SK-N-MC (cell line): ENCODE measurements around the gene NFKB2.
A peak's percentile ranks its signal among the peaks of the same experiment; 100 is the strongest.

Experiments
- DNase-seq: peaks from one replicate; pipeline ENCODE4 v3.0.0-alpha.2; 2011; ENCODE audit warnings: low read depth, low spot score
- H3K27ac ChIP-seq: fragments of 200-600 bp; sonication (generic); 2 replicates; pipeline ENCODE4 v1.5.1; 2016; ENCODE audit warnings: mixed run types
- H3K36me3 ChIP-seq: fragments of 200-600 bp; sonication (generic); 2 replicates; pipeline ENCODE4 v1.6.1; 2017; ENCODE audit warnings: antibody characterized with exemption, low read length, mixed read lengths; ENCODE audit not compliant: insufficient read depth
- H3K4me3 ChIP-seq: fragments of 200-600 bp; sonication (generic); 2 replicates; pipeline ENCODE4 v1.5.1; 2016
- H3K9ac ChIP-seq: fragments of 200-600 bp; sonication (generic); 2 replicates; pipeline ENCODE4 v1.8.0; 2017; ENCODE audit warnings: mixed run types, mixed read lengths; ENCODE audit not compliant: insufficient read length
- H3K9me3 ChIP-seq: fragments of 200-600 bp; sonication (generic); 2 replicates; pipeline ENCODE4 v1.6.1; 2017; ENCODE audit warnings: low read depth, mild to moderate bottlenecking, antibody characterized with exemption, low read length, moderate library complexity, mixed read lengths
- EZH2 ChIP-seq: fragments of 200-600 bp; sonication (generic); IDR thresholded peaks from one replicate; pipeline ENCODE4 v1.6.1; 2017; ENCODE audit warnings: antibody characterized with exemption
- FOXP2 ChIP-seq: optimal IDR thresholded peaks from 2 replicates; pipeline ENCODE3; 2011; ENCODE audit warnings: mild to moderate bottlenecking, moderate library complexity; ENCODE audit not compliant: insufficient read depth; ENCODE audit errors: extremely low read length, control extremely low read depth
- POLR2AphosphoS5 ChIP-seq: IDR thresholded peaks from 2 replicates; pipeline ENCODE4 v1.6.1; 2012; ENCODE audit warnings: mild to moderate bottlenecking, low read depth, low read length, borderline replicate concordance

NFKB2 gene

GRCh38 chr10:102395400-102396316 lies at the start of gene NFKB2:
TSS of gene NFKB2 (plus strand) at chr10:102395705. CDS start at chr10:102395960, 255 bp downstream.
- Histone ChIP-seq H3K9me3 (no peaks in the 10 kb centered on the region), H3K4me3 (peak within 1 kb of the TSS; percentile 82), H3K27ac (no peak within 1 kb of the TSS), H3K9ac (no peak within 1 kb of the TSS), H3K36me3 (no peaks in the 10 kb centered on the region)
- DNase-seq: no peak
- no peak for TF ChIP-seq FOXP2
- TF ChIP-seq POLR2AphosphoS5: no peak
- TF ChIP-seq EZH2: no peak

- Histone ChIP-seq H3K27ac (no peak overlapping the region), H3K9ac (no peak overlapping the region), H3K36me3 (no peaks in the 10 kb centered on the region; the same call in 1 of the 2 replicates), H3K9me3 (no peaks in the 10 kb centered on the region), H3K4me3 (no peak overlapping the region)
- no peak for DNase-seq
- TF ChIP-seq POLR2AphosphoS5 (no peak), FOXP2 (no peak), EZH2 (no peak)
Observed at GRCh38 chr10:102347236-102347828, 48.2 kb upstream of the NFKB2 start.

- no peak for TF ChIP-seq EZH2
- no peak for TF ChIP-seq POLR2AphosphoS5
- TF ChIP-seq FOXP2: no peak
- H3K27ac ChIP-seq: no peak overlapping the region
- no peaks in the 10 kb centered on the region; the same call in 1 of the 2 replicates for H3K36me3 ChIP-seq
- H3K4me3 ChIP-seq: no peak overlapping the region
- DNase-seq: no peak
- no peaks in the 10 kb centered on the region for H3K9me3 ChIP-seq
- H3K9ac ChIP-seq: no peak overlapping the region
Observed at GRCh38 chr10:102352066-102352715, 43.3 kb upstream of the NFKB2 start.

- H3K9me3 ChIP-seq: no peaks in the 10 kb centered on the region
- no peak for DNase-seq
- H3K4me3 ChIP-seq: no peak overlapping the region
- no peak overlapping the region for H3K9ac ChIP-seq
- no peak overlapping the region for H3K27ac ChIP-seq
- no peak for TF ChIP-seq POLR2AphosphoS5
- TF ChIP-seq EZH2: no peak
- no peak for TF ChIP-seq FOXP2
- H3K36me3 ChIP-seq: no peaks in the 10 kb centered on the region; the same call in 1 of the 2 replicates
Observed at GRCh38 chr10:102354451-102354850, 41.1 kb upstream of the NFKB2 start.

- Histone ChIP-seq H3K9me3 (no peaks in the 10 kb centered on the region), H3K27ac (no peak overlapping the region), H3K36me3 (no peaks in the 10 kb centered on the region; the same call in 1 of the 2 replicates), H3K4me3 (no peak overlapping the region), H3K9ac (no peak overlapping the region)
- TF ChIP-seq EZH2: no peak
- TF ChIP-seq FOXP2: no peak
- TF ChIP-seq POLR2AphosphoS5: no peak
- DNase-seq: no peak
Observed at GRCh38 chr10:102358712-102359382, 36.7 kb upstream of the NFKB2 start.

- no peak for TF ChIP-seq POLR2AphosphoS5
- no peak for TF ChIP-seq FOXP2
- no peak for TF ChIP-seq EZH2
- Histone ChIP-seq H3K9ac (no peak overlapping the region), H3K9me3 (no peaks in the 10 kb centered on the region), H3K4me3 (no peak overlapping the region), H3K36me3 (peaks cover 3% of the 10 kb centered on the region; the same call in 1 of the 2 replicates), H3K27ac (no peak overlapping the region)
- no peak for DNase-seq
Observed at GRCh38 chr10:102367441-102367840, 28.1 kb upstream of the NFKB2 start.

GRCh38 chr10:102368077-102368476 lies 27.4 kb upstream of the NFKB2 start:
- TF ChIP-seq POLR2AphosphoS5 (no peak), FOXP2 (no peak), EZH2 (no peak)
- H3K36me3 ChIP-seq: peaks cover 3% of the 10 kb centered on the region; the same call in 1 of the 2 replicates

GRCh38 chr10:102371295-102371694 lies 24.2 kb upstream of the NFKB2 start:
- TF ChIP-seq POLR2AphosphoS5: no peak
- no peak for TF ChIP-seq FOXP2
- H3K9me3 ChIP-seq: no peaks in the 10 kb centered on the region
- peaks cover 3% of the 10 kb centered on the region; the same call in 1 of the 2 replicates for H3K36me3 ChIP-seq

More at GRCh38 chr10:102368077-102368476, 27.4 kb upstream of the NFKB2 start:
- Histone ChIP-seq H3K9me3 (no peaks in the 10 kb centered on the region), H3K4me3 (no peak overlapping the region), H3K9ac (no peak overlapping the region), H3K27ac (no peak overlapping the region)
- DNase-seq: no peak

More at GRCh38 chr10:102371295-102371694, 24.2 kb upstream of the NFKB2 start:
- no peak for DNase-seq
- Histone ChIP-seq H3K27ac (no peak overlapping the region), H3K9ac (no peak overlapping the region), H3K4me3 (no peak overlapping the region)
